H1 (cell line): ENCODE results near the gene VEPH1. TPM values are rescaled to one million over a fixed set of nuclear protein-coding genes. Genes with fewer than 3 reads are reported as not detected.

Experiments used
- CTCF ChIA-PET: fragments of 300-600 bp; sonication (Branson Sonifier 250); formaldehyde crosslinking; loops from one replicate; lab custom pipeline; 2021; ENCODE audit not compliant: partially characterized antibody; lab: Charles Lee
- POLR2A ChIA-PET: fragments of 300-600 bp; sonication (Branson Sonifier 250); formaldehyde crosslinking; loops from one replicate; lab custom pipeline; 2021; ENCODE audit warnings: inconsistent platforms; ENCODE audit not compliant: partially characterized antibody; lab: Charles Lee
- DNase-seq, 2 experiments: peaks; one replicate each; pipeline versions ENCODE4 v3.0.0 to v3.0.0-alpha.2; 2010 to 2022; ENCODE audit warnings: low spot score in 2 of 2, low read depth in 1 of 2, mixed read lengths in 1 of 2
- FAIRE-seq: peaks from 2 replicates; lab custom pipeline; 2011; peaks lifted over from hg19 to GRCh38; lab: Jason Lieb, UNC
- H2AFZ ChIP-seq: 2 replicates; pipeline ENCODE4 v1.8.1; 2012; ENCODE audit warnings: low read length, inconsistent platforms
- H2AK5ac ChIP-seq: 2 replicates; pipeline ENCODE4 v1.6.1; 2013; ENCODE audit warnings: low read depth, low read length
- H2BK120ac ChIP-seq: replicated peaks from 2 replicates; pipeline ENCODE3; 2013; ENCODE audit warnings: low read depth, low read length, inconsistent platforms
- H2BK12ac ChIP-seq: 2 replicates; pipeline ENCODE4 v1.6.1; 2013; ENCODE audit warnings: low read depth, low read length
- H2BK15ac ChIP-seq: 2 replicates; pipeline ENCODE4 v1.6.1; 2013; ENCODE audit warnings: low read length
- H2BK20ac ChIP-seq: 2 replicates; pipeline ENCODE4 v1.6.1; 2013; ENCODE audit warnings: low read length
- H2BK5ac ChIP-seq: 2 replicates; pipeline ENCODE4 v1.6.1; 2013; ENCODE audit warnings: low read depth, low read length
- H3K14ac ChIP-seq: 2 replicates; pipeline ENCODE4 v1.6.1; 2013; ENCODE audit warnings: inconsistent platforms; ENCODE audit not compliant: insufficient read length
- H3K18ac ChIP-seq: 2 replicates; pipeline ENCODE4 v1.6.1; 2013; ENCODE audit warnings: low read length; ENCODE audit errors: extremely low read depth
- H3K23ac ChIP-seq: 2 replicates; pipeline ENCODE4 v1.6.1; 2013; ENCODE audit warnings: inconsistent platforms; ENCODE audit not compliant: insufficient read length
- H3K23me2 ChIP-seq: 2 replicates; pipeline ENCODE4 v1.6.1; 2013; ENCODE audit warnings: low read depth, low read length
- H3K27ac ChIP-seq: 2 replicates; pipeline ENCODE4 v1.6.1; 2011; ENCODE audit warnings: low read depth, low read length, inconsistent platforms
- H3K27me3 ChIP-seq, 4 experiments: replicated peaks in 1 of 4; 1 replicate in 1 of 4; 2 replicates in 3 of 4; pipeline versions ENCODE4 v1.6.1 to v1.8.1; 2011 to 2013; ENCODE audit warnings: low read length in 3 of 4, mild to moderate bottlenecking in 3 of 4, inconsistent platforms in 2 of 4, mixed read lengths in 2 of 4, moderate library complexity in 1 of 4; ENCODE audit not compliant: control insufficient read depth in 3 of 4, insufficient read depth in 3 of 4; ENCODE audit errors: extremely low read depth in 1 of 4
- H3K36me3 ChIP-seq, 4 experiments: 2 replicates each; pipeline versions ENCODE4 v1.6.1 to v1.8.1; 2011 to 2013; ENCODE audit warnings: mild to moderate bottlenecking in 4 of 4, low read length in 3 of 4, moderate library complexity in 2 of 4, control low read depth in 1 of 4, inconsistent platforms in 1 of 4; ENCODE audit not compliant: insufficient read depth in 4 of 4, control insufficient read depth in 2 of 4
- H3K4ac ChIP-seq: replicated peaks from 2 replicates; pipeline ENCODE3; 2013; ENCODE audit warnings: low read length, low read depth, mixed read lengths, inconsistent platforms; ENCODE audit not compliant: insufficient read length
- H3K4me1 ChIP-seq, 4 experiments: replicated peaks in 1 of 4; 1 replicate in 1 of 4; 2 replicates in 3 of 4; pipeline versions ENCODE4 v1.6.1 to v1.8.1; 2011 to 2013; ENCODE audit warnings: low read length in 3 of 4, inconsistent platforms in 2 of 4, mixed read lengths in 1 of 4; ENCODE audit not compliant: insufficient read depth in 4 of 4, control insufficient read depth in 3 of 4
- H3K4me2 ChIP-seq, 2 experiments: 2 replicates each; pipeline versions ENCODE4 v1.6.1 to v1.8.1; 2011 to 2013; ENCODE audit warnings: low read depth in 2 of 2, low read length in 2 of 2, control low read depth in 1 of 2, inconsistent platforms in 1 of 2, mild to moderate bottlenecking in 1 of 2; ENCODE audit not compliant: insufficient read depth in 1 of 2
- H3K4me3 ChIP-seq, 4 experiments: fragments of 200-600, 300-600 bp in 1 of 4; sonication (generic), shearing (Covaris generic), sonication (Bioruptor Twin) in 1 of 4; 2 replicates each; pipeline versions ENCODE4 v1.5.1 to v1.8.1; 2011 to 2016; ENCODE audit warnings: low read length in 4 of 4, low read depth in 3 of 4, control low read depth in 2 of 4, inconsistent platforms in 2 of 4, mild to moderate bottlenecking in 2 of 4, mixed read lengths in 1 of 4, moderate library complexity in 1 of 4; ENCODE audit not compliant: insufficient read depth in 2 of 4; ENCODE audit errors: extremely low read depth in 1 of 4
- H3K56ac ChIP-seq: replicated peaks from 2 replicates; pipeline ENCODE3; 2013; ENCODE audit warnings: low read depth, mild to moderate bottlenecking, mixed read lengths, low read length, inconsistent platforms; ENCODE audit not compliant: insufficient read length
- H3K79me1 ChIP-seq: 2 replicates; pipeline ENCODE4 v1.6.1; 2013; ENCODE audit warnings: low read depth, low read length, control low read depth
- H3K79me2 ChIP-seq, 2 experiments: 2 replicates each; pipeline versions ENCODE4 v1.6.1 to v1.8.1; 2012 to 2013; ENCODE audit warnings: low read length in 2 of 2, mild to moderate bottlenecking in 2 of 2, inconsistent platforms in 1 of 2; ENCODE audit not compliant: insufficient read depth in 2 of 2, control insufficient read depth in 1 of 2
- H3K9ac ChIP-seq, 4 experiments: replicated peaks in 1 of 4; 1 replicate in 1 of 4; 2 replicates in 3 of 4; pipeline versions ENCODE4 v1.6.1 to v1.8.1; 2011 to 2013; ENCODE audit warnings: low read depth in 3 of 4, low read length in 3 of 4, control low read depth in 2 of 4, mild to moderate bottlenecking in 2 of 4, moderate library complexity in 2 of 4, inconsistent platforms in 1 of 4; ENCODE audit errors: extremely low read depth in 1 of 4
- H3K9me3 ChIP-seq, 2 experiments: 2 replicates each; pipeline versions ENCODE4 v1.6.1 to v1.8.1; 2012 to 2013; ENCODE audit warnings: mild to moderate bottlenecking in 2 of 2, moderate library complexity in 2 of 2, control low read depth in 1 of 2, inconsistent platforms in 1 of 2, low read depth in 1 of 2, low read length in 1 of 2, mixed read lengths in 1 of 2; ENCODE audit not compliant: insufficient read depth in 2 of 2
- H4K20me1 ChIP-seq, 2 experiments: replicated peaks in 1 of 2; 2 replicates each; pipeline versions ENCODE3 to v1.8.1; 2011 to 2013; ENCODE audit warnings: inconsistent platforms in 2 of 2, low read length in 2 of 2, mild to moderate bottlenecking in 1 of 2; ENCODE audit not compliant: insufficient read depth in 2 of 2, control insufficient read depth in 1 of 2
- H4K5ac ChIP-seq: 2 replicates; pipeline ENCODE4 v1.6.1; 2013; ENCODE audit warnings: low read length, low read depth, mixed read lengths, inconsistent platforms; ENCODE audit not compliant: insufficient read length
- H4K8ac ChIP-seq: 2 replicates; pipeline ENCODE4 v1.8.0; 2013; ENCODE audit warnings: mild to moderate bottlenecking, moderate library complexity, low read length, inconsistent platforms; ENCODE audit not compliant: insufficient read depth; ENCODE audit errors: extremely low read depth
- H4K91ac ChIP-seq: replicated peaks from 2 replicates; pipeline ENCODE3; 2013; ENCODE audit warnings: low read length, mixed read lengths, inconsistent platforms; ENCODE audit not compliant: insufficient read length
- GTF2F1 ChIP-seq: IDR thresholded peaks from 2 replicates; pipeline ENCODE4 v1.6.1; 2012; ENCODE audit warnings: low read depth, low read length, improper control_type of control experiment, borderline replicate concordance
- HDAC6 ChIP-seq: IDR thresholded peaks from one replicate; pipeline ENCODE4 v1.7.1; 2012; ENCODE audit warnings: low read depth, mild to moderate bottlenecking, inconsistent platforms, low read length, moderate library complexity
- JUND ChIP-seq: IDR thresholded peaks from 2 replicates; pipeline ENCODE4 v1.6.1; 2011; ENCODE audit warnings: mild to moderate bottlenecking, improper control_type of control experiment, low read length
- POLR2A ChIP-seq, 2 experiments: IDR thresholded peaks; 1 replicate in 1 of 2; 2 replicates in 1 of 2; pipeline ENCODE4 v1.6.1; 2011; ENCODE audit warnings: low read depth in 2 of 2, low read length in 2 of 2, mild to moderate bottlenecking in 2 of 2; ENCODE audit errors: control extremely low read depth in 1 of 2
- RFX5 ChIP-seq: IDR thresholded peaks from 2 replicates; pipeline ENCODE4 v1.6.1; 2011; ENCODE audit warnings: low read depth, low read length, improper control_type of control experiment, borderline replicate concordance
- SAP30 ChIP-seq: fragments of 300-600 bp; sonication (generic); IDR thresholded peaks from 2 replicates; pipeline ENCODE4 v1.7.1; 2012; ENCODE audit warnings: low read length, moderate library complexity, mild to moderate bottlenecking, inconsistent platforms; ENCODE audit not compliant: insufficient read depth, insufficient replicate concordance
- SP2 ChIP-seq: IDR thresholded peaks from 2 replicates; pipeline ENCODE4 v1.6.1; 2012; ENCODE audit warnings: mild to moderate bottlenecking, low read length, inconsistent platforms
- WGBS, 2 experiments: shearing (Covaris generic) in 1 of 2; methylation state at CpG; one replicate each; pipeline versions ENCODE4 v1.1.6 to v1.1.7; 2013 to 2015; ENCODE audit warnings: low lambda C conversion rate in 2 of 2, mixed read lengths in 2 of 2, inconsistent platforms in 1 of 2, low coverage in 1 of 2, missing lambda C conversion rate in 1 of 2; ENCODE audit not compliant: insufficient replicate concordance in 2 of 2, insufficient coverage in 1 of 2, insufficient read length in 1 of 2; ENCODE audit errors: extremely low coverage in 1 of 2, missing lambda C conversion rate in 1 of 2; 5-methylcytosine and 5-hydroxymethylcytosine counted together
- polyA plus RNA-seq, 7 experiments: library from polyadenylated mRNA; depleted of rRNA in 3 of 7; stranded (reverse) in 5 of 7; unstranded in 2 of 7; fragments of >200 nt in 5 of 7; fragments of 200-250 nt in 2 of 7; gene quantifications; 1 replicate in 5 of 7; 2 replicates in 1 of 7; 4 replicates in 1 of 7; pipeline versions ENCODE4 v1.2.1 to v1.2.3, GENCODE V29; 2011 to 2013; ENCODE audit warnings: missing spikeins in 2 of 7, mixed read lengths in 2 of 7
- total RNA-seq: library from RNA; stranded (reverse); fragmentation: NEBNext Ultra II Directional; extraction: Animal tissue kit (Norgen Biotek cat#: 25700); gene quantifications from 2 replicates; pipeline ENCODE4 v1.2.1, GENCODE V29; 2021

The VEPH1 gene
- total and polyA plus RNA-seq, 2 of the 8 experiments (the other 6 are each of a cell fraction or from before 2014, with no cell fraction given): 12.0 to 18.3 TPM

DNA sequence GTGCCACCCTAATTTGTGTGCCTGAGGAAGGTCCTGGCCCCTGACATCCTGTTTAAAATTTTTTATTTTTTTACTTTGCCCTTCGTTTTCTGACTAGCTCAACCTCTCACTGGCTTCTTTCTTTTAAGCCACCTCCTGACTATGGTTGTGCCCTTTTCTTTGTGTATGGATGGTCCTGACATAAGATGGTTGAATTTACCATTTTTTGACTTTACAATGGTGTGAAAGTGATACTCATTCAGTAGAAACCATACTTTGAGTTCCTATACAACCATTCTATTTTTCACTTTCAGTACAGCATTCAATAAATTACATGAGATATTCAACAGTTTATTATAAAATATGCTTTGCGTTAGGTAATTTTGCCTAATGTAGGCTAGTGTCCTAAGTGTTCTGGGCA is 140.9 kb downstream of the VEPH1 start:
- H3K36me3 ChIP-seq: no peaks in the 10 kb centered on the region
- H4K20me1 ChIP-seq: no peaks in the 10 kb centered on the region
- H3K14ac ChIP-seq: no peak overlapping the region
- H3K79me2 ChIP-seq: no peaks in the 10 kb centered on the region
- no peak overlapping the region for H3K4me2 ChIP-seq
- DNase-seq: no peak
- H3K79me1 ChIP-seq: no peaks in the 10 kb centered on the region
- H2BK5ac ChIP-seq: no peak overlapping the region
- no peak overlapping the region for H2AK5ac ChIP-seq
- 87% methylated on average over 2 of the region's 2 CpGs; no CpG with 5 or more reads in 1 of the 2 experiments for WGBS, 2 experiments
- H2AFZ ChIP-seq: no peak overlapping the region
- no peak overlapping the region for H2BK15ac ChIP-seq
- H3K4me3 ChIP-seq: no peak overlapping the region
- H3K27me3 ChIP-seq: no peaks in the 10 kb centered on the region
- no peak overlapping the region for H4K5ac ChIP-seq
- no peaks in the 10 kb centered on the region for H3K23me2 ChIP-seq
- no peak for FAIRE-seq
- no peak overlapping the region for H4K91ac ChIP-seq
- no peak overlapping the region for H3K56ac ChIP-seq
- POLR2A ChIA-PET: no interaction called here
- no peak overlapping the region for H3K9ac ChIP-seq
- no peaks in the 10 kb centered on the region for H3K4me1 ChIP-seq
- no peak overlapping the region for H4K8ac ChIP-seq
- TF ChIP-seq SAP30 (no peak), RFX5 (no peak), SP2 (no peak), GTF2F1 (no peak), POLR2A (IDR thresholded peaks at IDR 0.05; ENCODE audit: control extremely low read depth in 1 of 2, low read depth in 2 of 2, low read length in 2 of 2) (no peak), HDAC6 (no peak), JUND (no peak)
- TF ChIP-seq, all 59 proteins: peak for 0
- Histone ChIP-seq H2BK20ac (no peak overlapping the region), H3K23ac (no peak overlapping the region), H3K27ac (no peak overlapping the region), H2BK12ac (no peak overlapping the region), H2BK120ac (no peak overlapping the region), H3K9me3 (no peaks in the 10 kb centered on the region), H3K18ac (no peak overlapping the region), H3K4ac (no peak overlapping the region)
- CTCF ChIA-PET: interaction anchor here (0.8 to 3.4 kb wide), 4 partner anchors 9 to 210 kb away, joined by 3 to 21 read pairs (median 4); no protein-coding TSS in a partner anchor
